ENCODE results near the gene PPP1R12B.
"Not testable (repeated sequence)": the region's sequence is repeated elsewhere in the genome, so short reads cannot be mapped to it uniquely, and the experiment has no call there.

The PPP1R12B gene

DNA sequence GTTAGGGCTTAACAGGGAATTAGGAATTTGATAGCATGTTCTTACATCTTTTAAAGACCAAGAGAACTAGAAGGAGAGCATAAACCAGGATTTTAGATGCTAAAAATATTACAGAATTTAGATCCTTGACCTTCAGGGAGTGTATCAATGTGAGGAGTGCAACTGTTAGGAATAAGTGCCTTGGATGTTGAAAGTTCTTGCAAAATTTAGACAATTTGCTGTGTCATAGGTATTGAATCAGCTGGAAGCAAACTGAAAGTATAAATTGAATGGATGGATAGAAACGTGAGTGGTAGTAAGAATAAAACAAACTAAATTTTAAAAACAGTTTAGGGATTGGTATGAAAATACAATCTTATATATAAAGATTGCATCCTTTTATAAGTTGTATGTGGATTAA, 27.7 kb downstream of the PPP1R12B start:
- Histone ChIP-seq H3K36me3 (ENCODE audit: control insufficient read depth in 2 of 2, insufficient read depth in 1 of 2, low read length in 2 of 2) (no peaks in the 10 kb centered on the region), H3K4me3 (ENCODE audit: low read depth, low read length) (no peak overlapping the region), H3K4me1 (ENCODE audit: control insufficient read depth, insufficient read depth, low read length) (0 out of 2 replicates have a peak, but pooled peaks cover 4% of the 10 kb centered on the region), H3K9me3 (ENCODE audit: control insufficient read depth, insufficient read depth, low read depth, low read length) (no peaks in the 10 kb centered on the region), H3K27ac (ENCODE audit: extremely low read depth, low read depth, low read length) (no peak overlapping the region)
- TF ChIP-seq ZBTB17 (tag by site-specific recombination; IDR thresholded peaks at IDR 0.05): no peak
- TF ChIP-seq KLF9 (tag by site-specific recombination; IDR thresholded peaks at IDR 0.05; ENCODE audit: low read depth): no peak
- TF ChIP-seq ZNF530 (tag by site-specific recombination; IDR thresholded peaks at IDR 0.05; ENCODE audit: low read depth): no peak
- TF ChIP-seq, protein P1, sequence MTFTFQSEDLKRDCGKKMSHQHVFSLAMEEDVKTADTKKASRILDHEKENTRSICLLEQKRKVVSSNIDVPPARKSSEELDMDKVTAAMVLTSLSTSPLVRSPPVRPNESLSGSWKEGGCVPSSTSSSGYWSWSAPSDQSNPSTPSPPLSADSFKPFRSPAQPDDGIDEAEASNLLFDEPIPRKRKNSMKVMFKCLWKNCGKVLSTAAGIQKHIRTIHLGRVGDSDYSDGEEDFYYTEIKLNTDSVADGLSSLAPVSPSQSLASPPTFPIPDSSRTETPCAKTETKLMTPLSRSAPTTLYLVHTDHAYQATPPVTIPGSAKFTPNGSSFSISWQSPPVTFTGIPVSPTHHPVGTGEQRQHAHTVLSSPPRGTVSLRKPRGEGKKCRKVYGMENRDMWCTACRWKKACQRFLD (tag by site-specific recombination; IDR thresholded peaks at IDR 0.05): no peak
- no peak for TF ChIP-seq ZNF514 (tag by site-specific recombination; IDR thresholded peaks at IDR 0.05)
- TF ChIP-seq ZNF391 (tag by site-specific recombination; IDR thresholded peaks at IDR 0.05; ENCODE audit: borderline replicate concordance, low read depth): no peak
- no peak for TF ChIP-seq ZNF747 (tag by site-specific recombination; IDR thresholded peaks at IDR 0.05)
- no peak for TF ChIP-seq ZXDB (tag by site-specific recombination; IDR thresholded peaks at IDR 0.05)
- no peak for TF ChIP-seq ZBTB20 (tag by site-specific recombination; IDR thresholded peaks at IDR 0.05)
- TF ChIP-seq ZNF521 (tag by site-specific recombination; IDR thresholded peaks at IDR 0.05): no peak
- no peak for TF ChIP-seq ZNF544 (tag by site-specific recombination; IDR thresholded peaks at IDR 0.05)
- no peak for TF ChIP-seq ZNF121 (tag by site-specific recombination; IDR thresholded peaks at IDR 0.05)
- TF ChIP-seq, protein P2, sequence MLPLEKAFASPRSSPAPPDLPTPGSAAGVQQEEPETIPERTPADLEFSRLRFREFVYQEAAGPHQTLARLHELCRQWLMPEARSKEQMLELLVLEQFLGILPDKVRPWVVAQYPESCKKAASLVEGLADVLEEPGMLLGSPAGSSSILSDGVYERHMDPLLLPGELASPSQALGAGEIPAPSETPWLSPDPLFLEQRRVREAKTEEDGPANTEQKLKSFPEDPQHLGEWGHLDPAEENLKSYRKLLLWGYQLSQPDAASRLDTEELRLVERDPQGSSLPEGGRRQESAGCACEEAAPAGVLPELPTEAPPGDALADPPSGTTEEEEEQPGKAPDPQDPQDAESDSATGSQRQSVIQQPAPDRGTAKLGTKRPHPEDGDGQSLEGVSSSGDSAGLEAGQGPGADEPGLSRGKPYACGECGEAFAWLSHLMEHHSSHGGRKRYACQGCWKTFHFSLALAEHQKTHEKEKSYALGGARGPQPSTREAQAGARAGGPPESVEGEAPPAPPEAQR (tag by site-specific recombination; IDR thresholded peaks at IDR 0.05): no peak
- no peak for TF ChIP-seq ZNF311 (tag by site-specific recombination; IDR thresholded peaks at IDR 0.05; ENCODE audit: borderline replicate concordance)
- no peak for TF ChIP-seq RBAK (tag by site-specific recombination; IDR thresholded peaks at IDR 0.05)
- TF ChIP-seq ZNF140 (tag by site-specific recombination; IDR thresholded peaks at IDR 0.05): no peak
- no peak for TF ChIP-seq OSR2 (tag by site-specific recombination; IDR thresholded peaks at IDR 0.05)
- TF ChIP-seq ZNF645 (tag by site-specific recombination; IDR thresholded peaks at IDR 0.05): no peak
- CTCF ChIA-PET: interaction anchor here (0.6 kb wide), 1 partner anchor 504 kb away, joined by 6 read pairs; no protein-coding TSS in a partner anchor
- POLR2A ChIA-PET: no interaction called here

- H3K4me3 ChIP-seq (ENCODE audit: low read depth, low read length); H3K9me3 ChIP-seq (ENCODE audit: control insufficient read depth, insufficient read depth, low read depth, low read length); H3K36me3 ChIP-seq (ENCODE audit: control insufficient read depth in 2 of 2, insufficient read depth in 1 of 2, low read length in 2 of 2); H3K4me1 ChIP-seq (ENCODE audit: control insufficient read depth, insufficient read depth, low read length); H3K27ac ChIP-seq (ENCODE audit: extremely low read depth, low read depth, low read length); POLR2A ChIA-PET: not testable (repeated sequence)
- CTCF ChIA-PET: interaction anchor here (0.7 kb wide), 1 partner anchor 370 kb away, joined by 3 read pairs; no protein-coding TSS in a partner anchor
- TF ChIP-seq, protein P3, sequence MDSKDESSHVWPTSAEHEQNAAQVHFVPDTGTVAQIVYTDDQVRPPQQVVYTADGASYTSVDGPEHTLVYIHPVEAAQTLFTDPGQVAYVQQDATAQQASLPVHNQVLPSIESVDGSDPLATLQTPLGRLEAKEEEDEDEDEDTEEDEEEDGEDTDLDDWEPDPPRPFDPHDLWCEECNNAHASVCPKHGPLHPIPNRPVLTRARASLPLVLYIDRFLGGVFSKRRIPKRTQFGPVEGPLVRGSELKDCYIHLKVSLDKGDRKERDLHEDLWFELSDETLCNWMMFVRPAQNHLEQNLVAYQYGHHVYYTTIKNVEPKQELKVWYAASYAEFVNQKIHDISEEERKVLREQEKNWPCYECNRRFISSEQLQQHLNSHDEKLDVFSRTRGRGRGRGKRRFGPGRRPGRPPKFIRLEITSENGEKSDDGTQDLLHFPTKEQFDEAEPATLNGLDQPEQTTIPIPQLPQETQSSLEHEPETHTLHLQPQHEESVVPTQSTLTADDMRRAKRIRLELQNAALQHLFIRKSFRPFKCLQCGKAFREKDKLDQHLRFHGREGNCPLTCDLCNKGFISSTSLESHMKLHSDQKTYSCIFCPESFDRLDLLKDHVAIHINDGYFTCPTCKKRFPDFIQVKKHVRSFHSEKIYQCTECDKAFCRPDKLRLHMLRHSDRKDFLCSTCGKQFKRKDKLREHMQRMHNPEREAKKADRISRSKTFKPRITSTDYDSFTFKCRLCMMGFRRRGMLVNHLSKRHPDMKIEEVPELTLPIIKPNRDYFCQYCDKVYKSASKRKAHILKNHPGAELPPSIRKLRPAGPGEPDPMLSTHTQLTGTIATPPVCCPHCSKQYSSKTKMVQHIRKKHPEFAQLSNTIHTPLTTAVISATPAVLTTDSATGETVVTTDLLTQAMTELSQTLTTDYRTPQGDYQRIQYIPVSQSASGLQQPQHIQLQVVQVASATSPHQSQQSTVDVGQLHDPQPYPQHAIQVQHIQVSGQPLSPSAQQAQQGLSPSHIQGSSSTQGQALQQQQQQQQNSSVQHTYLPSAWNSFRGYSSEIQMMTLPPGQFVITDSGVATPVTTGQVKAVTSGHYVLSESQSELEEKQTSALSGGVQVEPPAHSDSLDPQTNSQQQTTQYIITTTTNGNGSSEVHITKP (tag by site-specific recombination; IDR thresholded peaks at IDR 0.05): 0 out of 2 replicates have a peak, but pooled peaks have one; percentile 18
- TF ChIP-seq IKZF3 (tag by site-specific recombination; IDR thresholded peaks at IDR 0.05) (peak; percentile 52; the same call in 1 of the 2 replicates), ZNF843 (tag by site-specific recombination; IDR thresholded peaks at IDR 0.05) (peak; percentile 80), MZF1 (tag by site-specific recombination; IDR thresholded peaks at IDR 0.05; ENCODE audit: borderline replicate concordance) (peak; percentile 93), SCRT1 (tag by site-specific recombination; IDR thresholded peaks at IDR 0.05; ENCODE audit: borderline replicate concordance) (peak; percentile 95), GLIS1 (tag by site-specific recombination; IDR thresholded peaks at IDR 0.05) (peak; percentile 88)
- TF ChIP-seq, protein P4, sequence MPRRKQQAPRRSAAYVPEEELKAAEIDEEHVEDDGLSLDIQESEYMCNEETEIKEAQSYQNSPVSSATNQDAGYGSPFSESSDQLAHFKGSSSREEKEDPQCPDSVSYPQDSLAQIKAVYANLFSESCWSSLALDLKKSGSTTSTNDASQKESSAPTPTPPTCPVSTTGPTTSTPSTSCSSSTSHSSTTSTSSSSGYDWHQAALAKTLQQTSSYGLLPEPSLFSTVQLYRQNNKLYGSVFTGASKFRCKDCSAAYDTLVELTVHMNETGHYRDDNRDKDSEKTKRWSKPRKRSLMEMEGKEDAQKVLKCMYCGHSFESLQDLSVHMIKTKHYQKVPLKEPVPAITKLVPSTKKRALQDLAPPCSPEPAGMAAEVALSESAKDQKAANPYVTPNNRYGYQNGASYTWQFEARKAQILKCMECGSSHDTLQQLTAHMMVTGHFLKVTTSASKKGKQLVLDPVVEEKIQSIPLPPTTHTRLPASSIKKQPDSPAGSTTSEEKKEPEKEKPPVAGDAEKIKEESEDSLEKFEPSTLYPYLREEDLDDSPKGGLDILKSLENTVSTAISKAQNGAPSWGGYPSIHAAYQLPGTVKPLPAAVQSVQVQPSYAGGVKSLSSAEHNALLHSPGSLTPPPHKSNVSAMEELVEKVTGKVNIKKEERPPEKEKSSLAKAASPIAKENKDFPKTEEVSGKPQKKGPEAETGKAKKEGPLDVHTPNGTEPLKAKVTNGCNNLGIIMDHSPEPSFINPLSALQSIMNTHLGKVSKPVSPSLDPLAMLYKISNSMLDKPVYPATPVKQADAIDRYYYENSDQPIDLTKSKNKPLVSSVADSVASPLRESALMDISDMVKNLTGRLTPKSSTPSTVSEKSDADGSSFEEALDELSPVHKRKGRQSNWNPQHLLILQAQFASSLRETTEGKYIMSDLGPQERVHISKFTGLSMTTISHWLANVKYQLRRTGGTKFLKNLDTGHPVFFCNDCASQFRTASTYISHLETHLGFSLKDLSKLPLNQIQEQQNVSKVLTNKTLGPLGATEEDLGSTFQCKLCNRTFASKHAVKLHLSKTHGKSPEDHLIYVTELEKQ (tag by site-specific recombination; IDR thresholded peaks at IDR 0.05; ENCODE audit: borderline replicate concordance): peak; percentile 38; the same call in 1 of the 2 replicates
Measured at GRCh38 chr1:202379884-202380529, 31.5 kb downstream of the PPP1R12B start.
